ENCODE data around the gene KIFAP3. TPM values are rescaled to one million over a fixed set of nuclear protein-coding genes. Genes with fewer than 3 reads are reported as not detected.

KIFAP3 gene
- total RNA-seq, 1 donor from 2014 or later, result 12.6 TPM

- H3K36me3 ChIP-seq, result no peaks in the 10 kb centered on the region
- TF ChIP-seq CTCF (IDR thresholded peaks at IDR 0.05), result no peak
- intact Hi-C loops (cut with DNase I), result no loop called here
These were observed 160.0 kb downstream of the KIFAP3 start for GRCh38 chr1:169914531-169914930.

GRCh38 chr1:169909499-169909898 is 165.0 kb downstream of the KIFAP3 start:
- H3K4me3 ChIP-seq, result no peak overlapping the region
- DNase-seq (ENCODE audit: low spot score in 2 of 2), result no peak
- no peaks in the 10 kb centered on the region for H3K4me1 ChIP-seq
- no peaks in the 10 kb centered on the region for H3K9me3 ChIP-seq
- H3K36me3 ChIP-seq, result no peaks in the 10 kb centered on the region
- no peak overlapping the region for H3K27ac ChIP-seq
- TF ChIP-seq CTCF (IDR thresholded peaks at IDR 0.05), result no peak
- no peaks in the 10 kb centered on the region for H3K27me3 ChIP-seq
- intact Hi-C loops (cut with DNase I), result no loop called here

More at GRCh38 chr1:169914531-169914930, 160.0 kb downstream of the KIFAP3 start:
- Histone ChIP-seq H3K27ac (no peak overlapping the region), H3K4me3 (no peak overlapping the region), H3K27me3 (no peaks in the 10 kb centered on the region), H3K4me1 (no peaks in the 10 kb centered on the region), H3K9me3 (no peaks in the 10 kb centered on the region)
- DNase-seq (ENCODE audit: low spot score in 2 of 2), result no peak

GRCh38 chr1:169906938-169907337 is 167.6 kb downstream of the KIFAP3 start:
- no peak for DNase-seq (ENCODE audit: low spot score in 2 of 2)
- no peaks in the 10 kb centered on the region for H3K36me3 ChIP-seq
- no peak overlapping the region for H3K4me3 ChIP-seq
- no peaks in the 10 kb centered on the region for H3K4me1 ChIP-seq
- intact Hi-C loops (cut with DNase I), result no loop called here
- H3K27ac ChIP-seq, result no peak overlapping the region
- no peaks in the 10 kb centered on the region for H3K9me3 ChIP-seq
- no peaks in the 10 kb centered on the region for H3K27me3 ChIP-seq
- TF ChIP-seq CTCF (IDR thresholded peaks at IDR 0.05), result no peak

- no peak overlapping the region for H3K27ac ChIP-seq
- no peaks in the 10 kb centered on the region for H3K27me3 ChIP-seq
- intact Hi-C loops (cut with DNase I), result no loop called here
- no peak overlapping the region for H3K4me3 ChIP-seq
- H3K9me3 ChIP-seq, result no peaks in the 10 kb centered on the region
- no peak for TF ChIP-seq CTCF (IDR thresholded peaks at IDR 0.05)
- no peaks in the 10 kb centered on the region for H3K36me3 ChIP-seq
- no peaks in the 10 kb centered on the region for H3K4me1 ChIP-seq
- DNase-seq (ENCODE audit: low spot score in 2 of 2), result no peak
These were observed 169.7 kb downstream of the KIFAP3 start for GRCh38 chr1:169904834-169905233.

GRCh38 chr1:169902751-169903150 is 171.7 kb downstream of the KIFAP3 start:
- no peak overlapping the region for H3K4me3 ChIP-seq
- H3K4me1 ChIP-seq, result no peaks in the 10 kb centered on the region
- H3K9me3 ChIP-seq, result no peaks in the 10 kb centered on the region
- no peak for DNase-seq (ENCODE audit: low spot score in 2 of 2)
- H3K27ac ChIP-seq, result no peak overlapping the region
- TF ChIP-seq CTCF (IDR thresholded peaks at IDR 0.05), result no peak
- no peaks in the 10 kb centered on the region for H3K36me3 ChIP-seq
- H3K27me3 ChIP-seq, result no peaks in the 10 kb centered on the region
- intact Hi-C loops (cut with DNase I), result no loop called here

- intact Hi-C loops (cut with DNase I), result no loop called here
- Histone ChIP-seq H3K4me3 (no peak overlapping the region), H3K27me3 (no peaks in the 10 kb centered on the region), H3K9me3 (no peaks in the 10 kb centered on the region), H3K36me3 (no peaks in the 10 kb centered on the region), H3K27ac (no peak overlapping the region), H3K4me1 (no peaks in the 10 kb centered on the region)
- no peak for DNase-seq (ENCODE audit: low spot score in 2 of 2)
- no peak for TF ChIP-seq CTCF (IDR thresholded peaks at IDR 0.05)
These were observed 173.4 kb downstream of the KIFAP3 start for GRCh38 chr1:169901115-169901514.
